Brain pericyte (primary cell): ENCODE results near the gene TRIOBP.

Experiments used
- DNase-seq: peaks from one replicate; pipeline ENCODE4 v3.0.0-alpha.2; 2012; ENCODE audit warnings: low read depth, low spot score

The TRIOBP gene

GRCh38 chr22:37823134-37823985 lies 126.5 kb downstream of the TRIOBP start, which contains the start of gene GALR3:
Gene GALR3, plus strand, starts transcription at chr22:37823382. Its CDS starts 25 bp downstream, at chr22:37823407.
- DNase-seq: no peak

GRCh38 chr22:37824674-37825641 lies 128.1 kb downstream of the TRIOBP start:
- DNase-seq: no peak
